MM.1S (cell line): ENCODE measurements around the gene TCF7.

Experiments used
- EZH2 ChIP-seq: fragments of 300-600 bp; sonication (generic); optimal IDR thresholded peaks from 2 replicates; pipeline ENCODE3; 2017; ENCODE audit warnings: low read depth, mild to moderate bottlenecking, antibody characterized with exemption, low read length, mixed read lengths
- EZH2phosphoT487 ChIP-seq: fragments of 300-600 bp; sonication (generic); IDR thresholded peaks from 2 replicates; pipeline ENCODE4 v1.6.1; 2018; ENCODE audit warnings: antibody characterized with exemption, low read length
- TF ChIP-seq, protein P1 (sequence below): fragments of 300-600 bp; sonication (generic); IDR thresholded peaks from 2 replicates; pipeline ENCODE4 v1.5.1; 2016; ENCODE audit warnings: antibody characterized with exemption, low read length, mixed read lengths

DNA sequence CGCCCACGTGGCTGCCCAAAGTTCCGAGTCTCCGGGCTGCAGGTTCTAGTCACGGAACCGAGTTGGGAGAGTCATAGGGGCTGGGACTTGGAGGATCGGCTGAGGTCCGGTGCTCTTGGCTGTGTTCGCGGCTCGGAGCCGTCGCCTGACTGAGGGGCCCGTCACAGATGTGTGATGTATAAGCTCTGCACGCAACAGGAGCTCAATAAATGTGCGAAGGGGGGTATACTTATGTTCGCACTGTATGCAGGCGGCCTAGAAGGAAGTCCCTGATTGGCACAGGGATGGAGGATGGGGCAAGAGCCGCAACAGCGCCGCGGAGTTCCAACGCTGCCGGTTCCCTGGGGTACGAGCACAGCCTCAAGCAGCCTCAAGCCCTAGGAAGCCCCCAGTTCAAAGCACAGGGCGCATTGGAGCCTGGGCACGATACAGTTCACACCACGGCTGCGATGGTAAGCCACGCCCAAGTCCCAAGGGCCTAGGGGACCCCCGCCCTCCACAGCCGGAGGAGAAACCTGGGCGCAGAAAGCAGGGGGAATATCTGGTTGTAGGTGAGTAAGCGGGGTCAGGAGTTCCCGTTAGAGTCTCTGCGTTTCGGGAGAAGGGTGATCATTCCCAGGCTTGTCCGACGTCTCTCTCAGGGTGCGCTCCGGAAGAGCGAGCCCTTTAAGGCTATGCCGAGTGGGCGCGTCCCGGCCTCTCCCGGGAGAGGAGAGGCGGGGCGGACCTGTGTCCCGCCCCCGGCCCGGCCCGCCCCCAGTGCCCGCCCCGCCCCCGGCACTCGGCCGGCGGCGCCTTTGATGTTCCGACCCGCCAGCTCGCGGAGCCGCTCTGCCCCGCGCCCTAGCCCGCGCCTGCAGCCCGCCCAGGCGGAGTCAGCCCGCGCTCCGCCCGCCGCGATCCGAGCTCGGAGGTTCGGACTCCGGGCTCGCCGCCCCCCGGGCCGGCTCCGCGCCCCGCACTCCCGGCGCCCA is at the start of gene TCF7:
- TF ChIP-seq, protein P1, sequence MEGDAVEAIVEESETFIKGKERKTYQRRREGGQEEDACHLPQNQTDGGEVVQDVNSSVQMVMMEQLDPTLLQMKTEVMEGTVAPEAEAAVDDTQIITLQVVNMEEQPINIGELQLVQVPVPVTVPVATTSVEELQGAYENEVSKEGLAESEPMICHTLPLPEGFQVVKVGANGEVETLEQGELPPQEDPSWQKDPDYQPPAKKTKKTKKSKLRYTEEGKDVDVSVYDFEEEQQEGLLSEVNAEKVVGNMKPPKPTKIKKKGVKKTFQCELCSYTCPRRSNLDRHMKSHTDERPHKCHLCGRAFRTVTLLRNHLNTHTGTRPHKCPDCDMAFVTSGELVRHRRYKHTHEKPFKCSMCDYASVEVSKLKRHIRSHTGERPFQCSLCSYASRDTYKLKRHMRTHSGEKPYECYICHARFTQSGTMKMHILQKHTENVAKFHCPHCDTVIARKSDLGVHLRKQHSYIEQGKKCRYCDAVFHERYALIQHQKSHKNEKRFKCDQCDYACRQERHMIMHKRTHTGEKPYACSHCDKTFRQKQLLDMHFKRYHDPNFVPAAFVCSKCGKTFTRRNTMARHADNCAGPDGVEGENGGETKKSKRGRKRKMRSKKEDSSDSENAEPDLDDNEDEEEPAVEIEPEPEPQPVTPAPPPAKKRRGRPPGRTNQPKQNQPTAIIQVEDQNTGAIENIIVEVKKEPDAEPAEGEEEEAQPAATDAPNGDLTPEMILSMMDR = no peak
- no peak for TF ChIP-seq EZH2phosphoT487
- no peak for TF ChIP-seq EZH2
